Trophoblast cell (in vitro differentiated cells and primary cell): ENCODE results near the gene NHLRC3.

Source experiments
- DNase-seq, 2 donors: peaks; one replicate each; pipeline ENCODE4 v3.0.0-alpha.2; 2016
- H2AFZ ChIP-seq: 2 replicates; pipeline ENCODE4 v1.6.1; 2013; ENCODE audit warnings: low read length, moderate library complexity, mild to moderate bottlenecking; ENCODE audit not compliant: insufficient read depth, poor library complexity
- H2AK5ac ChIP-seq: 2 replicates; pipeline ENCODE4 v1.6.1; 2013; ENCODE audit warnings: mild to moderate bottlenecking, low read length
- H2BK120ac ChIP-seq: 2 replicates; pipeline ENCODE4 v1.6.1; 2013; ENCODE audit warnings: low read length, mild to moderate bottlenecking, moderate library complexity; ENCODE audit not compliant: insufficient read depth, poor library complexity
- H2BK12ac ChIP-seq: 2 replicates; pipeline ENCODE4 v1.6.1; 2013; ENCODE audit warnings: mild to moderate bottlenecking, low read length, moderate library complexity
- H2BK5ac ChIP-seq: 2 replicates; pipeline ENCODE4 v1.6.1; 2013; ENCODE audit warnings: low read length, low read depth, moderate library complexity, mild to moderate bottlenecking; ENCODE audit not compliant: poor library complexity
- H3K14ac ChIP-seq: 2 replicates; pipeline ENCODE4 v1.6.1; 2013; ENCODE audit warnings: mild to moderate bottlenecking, low read length
- H3K18ac ChIP-seq: 2 replicates; pipeline ENCODE4 v1.6.1; 2013; ENCODE audit warnings: mild to moderate bottlenecking, low read length
- H3K23ac ChIP-seq: 2 replicates; pipeline ENCODE4 v1.6.1; 2013; ENCODE audit warnings: low read length
- H3K27ac ChIP-seq: 2 replicates; pipeline ENCODE4 v1.5.1; 2013; ENCODE audit warnings: low read depth, mild to moderate bottlenecking, inconsistent platforms, low read length, moderate library complexity
- H3K27me3 ChIP-seq: 2 replicates; pipeline ENCODE4 v1.6.1; 2013; ENCODE audit warnings: inconsistent platforms, mild to moderate bottlenecking, low read length, moderate library complexity; ENCODE audit not compliant: insufficient read depth
- H3K36me3 ChIP-seq, 2 experiments: 1 replicate in 1 of 2; 2 replicates in 1 of 2; pipeline ENCODE4 v1.6.1; 2013; ENCODE audit warnings: low read length in 2 of 2, mild to moderate bottlenecking in 2 of 2, moderate library complexity in 1 of 2; ENCODE audit not compliant: insufficient read depth in 2 of 2, control insufficient read depth in 1 of 2
- H3K4ac ChIP-seq: 2 replicates; pipeline ENCODE4 v1.6.1; 2013; ENCODE audit warnings: low read depth, mild to moderate bottlenecking, low read length, moderate library complexity
- H3K4me1 ChIP-seq, 2 experiments: 1 replicate in 1 of 2; 2 replicates in 1 of 2; pipeline ENCODE4 v1.6.1; 2013; ENCODE audit warnings: low read length in 2 of 2, mild to moderate bottlenecking in 2 of 2, moderate library complexity in 1 of 2; ENCODE audit not compliant: insufficient read depth in 2 of 2, control insufficient read depth in 1 of 2
- H3K4me2 ChIP-seq: 2 replicates; pipeline ENCODE4 v1.6.1; 2013; ENCODE audit warnings: inconsistent platforms, mild to moderate bottlenecking, low read length, moderate library complexity
- H3K4me3 ChIP-seq: 2 replicates; pipeline ENCODE4 v1.5.1; 2013; ENCODE audit warnings: mild to moderate bottlenecking, low read depth, low read length, inconsistent platforms
- H3K79me1 ChIP-seq: one replicate; pipeline ENCODE4 v1.6.1; 2013; ENCODE audit warnings: low read length
- H3K79me2 ChIP-seq: 2 replicates; pipeline ENCODE4 v1.6.1; 2013; ENCODE audit warnings: low read length, mild to moderate bottlenecking; ENCODE audit not compliant: control insufficient read depth, insufficient read depth, poor library complexity
- H3K9ac ChIP-seq: 2 replicates; pipeline ENCODE4 v1.6.1; 2013; ENCODE audit warnings: mild to moderate bottlenecking, low read length
- H3K9me3 ChIP-seq: 2 replicates; pipeline ENCODE4 v1.6.1; 2013; ENCODE audit warnings: low read depth, mild to moderate bottlenecking, control low read depth, inconsistent platforms, low read length; ENCODE audit not compliant: insufficient read depth
- H4K12ac ChIP-seq: 2 replicates; pipeline ENCODE4 v1.6.1; 2013; ENCODE audit warnings: low read depth, mild to moderate bottlenecking, low read length, moderate library complexity
- H4K8ac ChIP-seq: 2 replicates; pipeline ENCODE4 v1.6.1; 2013; ENCODE audit warnings: low read depth, mild to moderate bottlenecking, low read length, moderate library complexity
- H4K91ac ChIP-seq: one replicate; pipeline ENCODE4 v1.6.1; 2013; ENCODE audit warnings: low read depth, mild to moderate bottlenecking, low read length, moderate library complexity
- WGBS: extraction: QIAGEN DNeasy Blood & Tissue Kit; methylation state at CpG from one replicate; pipeline ENCODE4 v1.1.7; 2013; ENCODE audit warnings: missing lambda C conversion rate; ENCODE audit not compliant: insufficient read length, insufficient coverage; ENCODE audit errors: extremely low coverage; 5-methylcytosine and 5-hydroxymethylcytosine counted together

Gene NHLRC3

DNA sequence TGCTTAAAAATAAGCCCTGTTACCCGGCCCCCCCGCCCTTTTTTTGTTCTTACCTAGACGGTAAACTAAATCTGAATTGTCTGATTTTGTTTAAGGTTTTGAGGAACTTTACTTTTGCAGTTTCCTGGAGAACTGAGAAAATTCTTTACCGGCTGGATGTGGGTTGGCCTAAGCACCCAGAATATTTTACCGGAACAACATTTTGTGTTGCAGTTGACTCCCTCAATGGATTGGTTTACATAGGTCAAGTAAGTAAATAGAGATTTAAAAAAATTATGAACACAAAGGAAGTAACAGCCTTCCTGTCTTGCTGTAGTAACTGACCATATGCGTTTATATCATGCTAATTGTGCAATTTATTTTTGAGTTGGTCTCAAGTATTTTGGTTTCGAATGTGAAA is 785 bp downstream of the NHLRC3 start:
- Histone ChIP-seq H2BK12ac (no peak overlapping the region), H3K27ac (no peak overlapping the region), H3K27me3 (no peaks in the 10 kb centered on the region), H3K79me1 (peaks cover 10% of the 10 kb centered on the region), H4K12ac (no peak overlapping the region), H3K18ac (no peak overlapping the region), H2AK5ac (no peak overlapping the region), H3K36me3 (peaks cover 0 to under 1% of the 10 kb centered on the region in 2 experiments), H3K23ac (no peak overlapping the region), H2AFZ (no peak overlapping the region), H3K4me3 (no peak overlapping the region), H4K91ac (no peak overlapping the region), H2BK120ac (no peak overlapping the region), H3K4me2 (peak overlapping the region; percentile 90), H2BK5ac (no peak overlapping the region), H3K9ac (no peak overlapping the region), H3K79me2 (peaks cover 14% of the 10 kb centered on the region), H4K8ac (no peak overlapping the region), H3K14ac (no peak overlapping the region), H3K4ac (no peak overlapping the region), H3K9me3 (no peaks in the 10 kb centered on the region), H3K4me1 (peaks cover 0 to 4% of the 10 kb centered on the region in 2 experiments)
- DNase-seq = no peak
- 100% methylated on average over 1 of the region's 7 CpGs for WGBS

DNA sequence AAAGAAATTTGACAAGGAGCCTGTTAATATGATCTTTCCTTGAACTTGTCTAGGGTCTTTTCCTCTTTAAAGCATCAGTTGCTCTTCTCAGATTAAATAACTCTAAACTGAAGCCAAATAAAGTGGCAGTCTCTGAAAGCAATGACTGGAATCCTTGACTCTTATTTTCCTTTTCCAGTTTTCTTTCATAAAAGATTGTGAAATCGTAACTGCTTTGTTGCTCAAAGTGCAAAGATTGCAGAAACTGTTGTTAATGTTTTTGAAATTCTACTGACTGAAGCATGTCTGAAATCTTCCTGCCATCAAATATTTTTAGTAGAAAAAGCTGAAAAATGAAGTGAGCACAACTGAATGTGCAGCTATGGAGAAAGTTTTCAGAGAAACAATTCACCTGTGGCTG is 1.9 kb downstream of the NHLRC3 start:
- H3K18ac ChIP-seq = no peak overlapping the region
- H3K4me3 ChIP-seq = no peak overlapping the region
- no peak overlapping the region for H3K14ac ChIP-seq
- no peak overlapping the region for H3K9ac ChIP-seq
- no peak overlapping the region for H2BK120ac ChIP-seq
- no peak overlapping the region for H2BK12ac ChIP-seq
- no peak overlapping the region for H3K27ac ChIP-seq
- DNase-seq = peak; percentile 21 to 92
- peaks cover 0 to 2% of the 10 kb centered on the region in 2 experiments for H3K36me3 ChIP-seq
- no peak overlapping the region for H4K12ac ChIP-seq
- peaks cover 0 to under 1% of the 10 kb centered on the region in 2 experiments for H3K4me1 ChIP-seq
- H2AFZ ChIP-seq = no peak overlapping the region
- H3K4me2 ChIP-seq = no peak overlapping the region
- no peak overlapping the region for H3K4ac ChIP-seq
- no peak overlapping the region for H2BK5ac ChIP-seq
- no peaks in the 10 kb centered on the region for H3K9me3 ChIP-seq
- peaks cover 11% of the 10 kb centered on the region for H3K79me2 ChIP-seq
- no peak overlapping the region for H2AK5ac ChIP-seq
- H3K79me1 ChIP-seq = peaks cover 10% of the 10 kb centered on the region
- no peak overlapping the region for H4K8ac ChIP-seq
- no peaks in the 10 kb centered on the region for H3K27me3 ChIP-seq
- no peak overlapping the region for H4K91ac ChIP-seq
- no peak overlapping the region for H3K23ac ChIP-seq
- no CpG with 5 or more reads among the region's 1 CpG for WGBS

DNA sequence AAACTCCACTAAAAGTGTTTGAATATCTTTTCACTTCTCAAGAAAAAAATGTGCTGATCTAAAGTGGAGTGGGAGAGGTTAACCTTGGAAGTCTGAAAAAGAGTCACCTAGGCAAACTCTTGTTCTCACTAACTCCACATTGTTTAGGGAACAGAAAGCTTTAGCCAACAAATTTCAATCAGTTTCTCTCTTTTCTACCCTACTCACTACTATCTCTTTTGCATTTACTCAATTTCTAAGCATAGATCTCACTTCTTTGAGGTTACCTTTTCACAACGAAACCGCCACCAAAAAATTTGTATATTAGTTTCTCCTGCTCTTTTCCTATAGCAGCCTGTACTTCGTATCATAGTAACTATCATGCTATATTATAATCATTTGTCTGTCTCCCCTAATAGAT is 6.3 kb downstream of the NHLRC3 start:
- H4K91ac ChIP-seq = no peak overlapping the region
- H3K36me3 ChIP-seq = peaks cover 0 to 2% of the 10 kb centered on the region in 2 experiments
- H3K27ac ChIP-seq = no peak overlapping the region
- no peak overlapping the region for H2AK5ac ChIP-seq
- no peak overlapping the region for H2AFZ ChIP-seq
- WGBS = no CpG with 5 or more reads among the region's 3 CpGs
- no peak for DNase-seq
- no peak overlapping the region for H3K4ac ChIP-seq
- H2BK120ac ChIP-seq = no peak overlapping the region
- H3K79me2 ChIP-seq = no peaks in the 10 kb centered on the region
- no peak overlapping the region for H2BK5ac ChIP-seq
- no peaks in the 10 kb centered on the region for H3K27me3 ChIP-seq
- H3K4me1 ChIP-seq = no peaks in the 10 kb centered on the region
- H3K9me3 ChIP-seq = no peaks in the 10 kb centered on the region
- no peak overlapping the region for H4K8ac ChIP-seq
- no peaks in the 10 kb centered on the region for H3K79me1 ChIP-seq
- H3K23ac ChIP-seq = no peak overlapping the region
- no peak overlapping the region for H3K4me3 ChIP-seq
- H3K4me2 ChIP-seq = no peak overlapping the region
- H3K9ac ChIP-seq = no peak overlapping the region
- no peak overlapping the region for H2BK12ac ChIP-seq
- no peak overlapping the region for H3K18ac ChIP-seq
- H4K12ac ChIP-seq = no peak overlapping the region
- no peak overlapping the region for H3K14ac ChIP-seq

DNA sequence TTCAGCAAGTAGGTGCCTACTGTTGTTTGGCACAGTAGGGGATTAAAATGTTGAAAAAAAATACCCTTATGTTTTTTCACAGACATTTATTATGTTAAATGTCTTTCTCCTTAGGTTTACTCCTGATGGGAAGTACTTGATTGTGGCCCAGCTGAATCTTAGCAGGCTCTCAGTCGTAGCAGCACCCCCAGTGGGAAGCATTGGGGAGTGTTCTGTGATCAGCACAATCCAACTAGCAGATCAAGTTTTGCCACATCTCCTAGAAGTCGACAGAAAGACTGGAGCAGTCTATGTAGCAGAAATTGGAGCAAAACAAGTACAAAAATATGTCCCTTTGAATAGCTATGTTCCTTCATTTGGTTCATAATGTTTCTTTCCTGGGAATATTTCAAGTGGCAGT is 9.3 kb downstream of the NHLRC3 start:
- no peak overlapping the region for H2AFZ ChIP-seq
- H4K12ac ChIP-seq = no peak overlapping the region
- H2AK5ac ChIP-seq = no peak overlapping the region
- H3K23ac ChIP-seq = no peak overlapping the region
- H4K91ac ChIP-seq = no peak overlapping the region
- peaks cover 0 to 2% of the 10 kb centered on the region in 2 experiments for H3K36me3 ChIP-seq
- no peaks in the 10 kb centered on the region for H3K79me2 ChIP-seq
- no peaks in the 10 kb centered on the region for H3K4me1 ChIP-seq
- H3K4me2 ChIP-seq = no peak overlapping the region
- H3K9me3 ChIP-seq = no peaks in the 10 kb centered on the region
- peak in 1 of 2 donors; percentile 2 for DNase-seq
- no peak overlapping the region for H3K4me3 ChIP-seq
- H3K9ac ChIP-seq = no peak overlapping the region
- no peaks in the 10 kb centered on the region for H3K27me3 ChIP-seq
- WGBS = no CpG with 5 or more reads among the region's 2 CpGs
- H4K8ac ChIP-seq = no peak overlapping the region
- no peak overlapping the region for H3K27ac ChIP-seq
- no peak overlapping the region for H3K4ac ChIP-seq
- no peak overlapping the region for H3K14ac ChIP-seq
- no peak overlapping the region for H2BK5ac ChIP-seq
- H2BK12ac ChIP-seq = no peak overlapping the region
- no peaks in the 10 kb centered on the region for H3K79me1 ChIP-seq
- no peak overlapping the region for H3K18ac ChIP-seq
- H2BK120ac ChIP-seq = no peak overlapping the region
